ENCODE results near the gene MTMR3.

- TF ChIP-seq EZH2 (IDR thresholded peaks at IDR 0.05; ENCODE audit: borderline replicate concordance, low read length): no peak
- no peak for TF ChIP-seq CTCF (conservative IDR thresholded peaks at IDR 0.05 in 1 of 2, IDR thresholded peaks at IDR 0.05 in 1 of 2; ENCODE audit: extremely low read depth in 1 of 2, insufficient read depth in 1 of 2, low read depth in 1 of 2, low read length in 2 of 2)
Measured at GRCh38 chr22:29904020-29904419, 21.0 kb downstream of the MTMR3 start.
